ENCODE results near the gene ROBO2.

Gene ROBO2

GRCh38 chr3:77248420-77248819, 208.5 kb downstream of the ROBO2 start:
- H3K4me3 ChIP-seq (ENCODE audit: control insufficient read depth, low read depth, low read length), result no peak overlapping the region
- DNase-seq (ENCODE audit: low read depth), result no peak
- TF ChIP-seq CTCF (IDR thresholded peaks at IDR 0.05; ENCODE audit: control insufficient read depth, insufficient read depth, low read depth, low read length, missing control alignments), result no peak

- no peak for TF ChIP-seq CTCF (IDR thresholded peaks at IDR 0.05; ENCODE audit: control insufficient read depth, insufficient read depth, low read depth, low read length, missing control alignments)
These were observed 211.2 kb downstream of the ROBO2 start for GRCh38 chr3:77251136-77251535.

GRCh38 chr3:77254967-77255831, 215.3 kb downstream of the ROBO2 start:
- TF ChIP-seq CTCF (IDR thresholded peaks at IDR 0.05; ENCODE audit: control insufficient read depth, insufficient read depth, low read depth, low read length, missing control alignments), result peak; percentile 56
- peak; percentile 13 for DNase-seq (ENCODE audit: low read depth)
- H3K4me3 ChIP-seq (ENCODE audit: control insufficient read depth, low read depth, low read length), result no peak overlapping the region

More at GRCh38 chr3:77251136-77251535, 211.2 kb downstream of the ROBO2 start:
- DNase-seq (ENCODE audit: low read depth), result no peak
- no peak overlapping the region for H3K4me3 ChIP-seq (ENCODE audit: control insufficient read depth, low read depth, low read length)

- DNase-seq (ENCODE audit: low read depth), result no peak
- no peak for TF ChIP-seq CTCF (IDR thresholded peaks at IDR 0.05; ENCODE audit: control insufficient read depth, insufficient read depth, low read depth, low read length, missing control alignments)
- no peak overlapping the region for H3K4me3 ChIP-seq (ENCODE audit: control insufficient read depth, low read depth, low read length)
These were observed 216.9 kb downstream of the ROBO2 start for GRCh38 chr3:77256584-77257503.

- no peak for DNase-seq (ENCODE audit: low read depth)
- no peak for TF ChIP-seq CTCF (IDR thresholded peaks at IDR 0.05; ENCODE audit: control insufficient read depth, insufficient read depth, low read depth, low read length, missing control alignments)
- H3K4me3 ChIP-seq (ENCODE audit: control insufficient read depth, low read depth, low read length), result no peak overlapping the region
These were observed 219.8 kb downstream of the ROBO2 start for GRCh38 chr3:77259694-77260093.

- DNase-seq (ENCODE audit: low read depth), result no peak
- H3K4me3 ChIP-seq (ENCODE audit: control insufficient read depth, low read depth, low read length), result no peak overlapping the region
- TF ChIP-seq CTCF (IDR thresholded peaks at IDR 0.05; ENCODE audit: control insufficient read depth, insufficient read depth, low read depth, low read length, missing control alignments), result no peak
These were observed 222.5 kb downstream of the ROBO2 start for GRCh38 chr3:77262361-77262760.
